OCI-LY1 (cell line): ENCODE measurements around the gene FARS2.

Source experiments
- CTCF ChIP-seq: fragments of 200-600 bp; sonication (generic), shearing (Covaris generic); IDR thresholded peaks from 2 replicates; pipeline ENCODE4 v1.5.1; 2017; ENCODE audit warnings: mild to moderate bottlenecking, antibody characterized with exemption, low read length, moderate library complexity, mixed read lengths
- EZH2 ChIP-seq: fragments of 200-600 bp; sonication (generic), shearing (Covaris generic); IDR thresholded peaks from 2 replicates; pipeline ENCODE4 v1.8.0; 2017; ENCODE audit warnings: borderline replicate concordance, mixed run types, mild to moderate bottlenecking, antibody characterized with exemption, low read length, moderate library complexity, mixed read lengths

- no peak for TF ChIP-seq CTCF
- TF ChIP-seq EZH2: no peak
These were observed 12.9 kb downstream of the FARS2 start for GRCh38 chr6:5274231-5274630.
